PC-3 (cell line): ENCODE data around the gene CFAP210. TPM values are rescaled to one million over a fixed set of nuclear protein-coding genes. Genes with fewer than 3 reads are reported as not detected.

Experiments
- ATAC-seq: fragments of 200-7000 bp; cut with Tn5 transposase; 2 replicates; pipeline ENCODE4 v1.9.1; 2020; ENCODE audit warnings: mild to moderate bottlenecking, moderate library complexity
- BruUV-seq: library from RNA; stranded (reverse); fragments of 400-500 nt; replicated peaks from 2 replicates; lab custom pipeline; 2021; lab: Mats Ljungman, UMichigan
- CTCF ChIA-PET: fragments of 300-600 bp; sonication (Branson Sonifier 250); formaldehyde crosslinking; loops from one replicate; lab custom pipeline; 2022; ENCODE audit warnings: antibody characterized with exemption; lab: Charles Lee
- POLR2A ChIA-PET: fragments of 300-600 bp; sonication (Branson Sonifier 250); formaldehyde crosslinking; loops from one replicate; lab custom pipeline; 2022; ENCODE audit warnings: antibody characterized with exemption; ENCODE audit not compliant: unreplicated experiment; lab: Charles Lee
- DNase-seq: peaks from one replicate; pipeline ENCODE4 v3.0.0-alpha.2; 2015
- H2AFZ ChIP-seq: fragments of 300-600 bp; sonication (generic); 2 replicates; pipeline ENCODE4 v1.6.0; 2016; ENCODE audit warnings: antibody characterized with exemption, low read length
- H3F3A ChIP-seq: fragments of 300-600 bp; sonication (generic); one replicate; pipeline ENCODE4 v1.6.0; 2017; ENCODE audit warnings: antibody characterized with exemption, low read length, control low read depth, mild to moderate bottlenecking; ENCODE audit not compliant: unreplicated experiment
- H3K27ac ChIP-seq: fragments of 300-600 bp; sonication (generic); 2 replicates; pipeline ENCODE4 v1.5.1; 2016; ENCODE audit warnings: mild to moderate bottlenecking, low read length
- H3K27me3 ChIP-seq: fragments of 300-600 bp; sonication (generic); 2 replicates; pipeline ENCODE4 v1.6.1; 2016; ENCODE audit warnings: low read length, mixed read lengths
- H3K36me3 ChIP-seq: fragments of 300-600 bp; sonication (generic); 2 replicates; pipeline ENCODE4 v1.6.1; 2016; ENCODE audit warnings: low read depth, mixed run types, low read length, mixed read lengths
- H3K4me1 ChIP-seq: fragments of 300-600 bp; sonication (generic); 2 replicates; pipeline ENCODE4 v1.5.1; 2016; ENCODE audit warnings: low read length; ENCODE audit not compliant: insufficient read depth
- H3K4me2 ChIP-seq: fragments of 300-600 bp; sonication (generic); 2 replicates; pipeline ENCODE4 v1.6.0; 2016; ENCODE audit warnings: low read length
- H3K4me3 ChIP-seq: fragments of 300-600 bp; sonication (generic); 2 replicates; pipeline ENCODE4 v1.5.1; 2016; ENCODE audit warnings: mild to moderate bottlenecking, low read length, mixed read lengths
- H3K79me2 ChIP-seq: fragments of 300-600 bp; sonication (generic); 2 replicates; pipeline ENCODE4 v1.6.1; 2017; ENCODE audit warnings: low read length, mixed read lengths
- H3K9ac ChIP-seq: fragments of 300-600 bp; sonication (generic); 2 replicates; pipeline ENCODE4 v1.6.0; 2016; ENCODE audit warnings: mild to moderate bottlenecking, low read length
- H3K9me2 ChIP-seq: fragments of 300-600 bp; sonication (generic); replicated peaks from 2 replicates; pipeline ENCODE4 v1.6.1; 2016; ENCODE audit warnings: mixed run types, low read length, mixed read lengths
- H3K9me3 ChIP-seq: fragments of 300-600 bp; sonication (generic); 2 replicates; pipeline ENCODE4 v1.6.1; 2016; ENCODE audit warnings: low read length, mixed read lengths
- H4K20me1 ChIP-seq: fragments of 300-600 bp; sonication (generic); 2 replicates; pipeline ENCODE4 v1.6.1; 2016; ENCODE audit warnings: low read length, mixed read lengths
- CTCF ChIP-seq: fragments of 300-600 bp; sonication (generic); conservative IDR thresholded peaks from 2 replicates; pipeline ENCODE4 v1.5.1; 2017; ENCODE audit warnings: antibody characterized with exemption, low read depth, mild to moderate bottlenecking, low read length
- EZH2 ChIP-seq: fragments of 300-600 bp; sonication (generic); IDR thresholded peaks from one replicate; pipeline ENCODE4 v1.6.1; 2017; ENCODE audit warnings: antibody characterized with exemption, mild to moderate bottlenecking, low read length; ENCODE audit not compliant: unreplicated experiment
- EZH2phosphoT487 ChIP-seq: fragments of 300-600 bp; sonication (generic); IDR thresholded peaks from 2 replicates; pipeline ENCODE4 v1.6.1; 2018; ENCODE audit warnings: mild to moderate bottlenecking, antibody characterized with exemption, low read length, borderline replicate concordance
- intact Hi-C: fragments of 100-400 bp; cut with micrococcal nuclease; formaldehyde crosslinking; loops from 2 replicates; pipeline ENCODE4 v1.9.0; 2023
- total RNA-seq: library from RNA; depleted of rRNA; stranded (reverse); fragments of >200 nt; gene quantifications from 2 replicates; pipeline ENCODE4 v1.2.3, GENCODE V29; 2014

The CFAP210 gene
- total RNA-seq, 1 experiment from 2014 or later = not detected

GRCh38 chr2:169637620-169638019 is 56.6 kb downstream of the CFAP210 start:
- POLR2A ChIA-PET = no interaction called here
- no peak overlapping the region for H3K9ac ChIP-seq
- no TSS peak for BruUV-seq
- H3K4me2 ChIP-seq = no peak overlapping the region
- H3K79me2 ChIP-seq = no peaks in the 10 kb centered on the region
- H3K4me3 ChIP-seq = no peak overlapping the region
- CTCF ChIA-PET = no interaction called here
- peaks cover 40% of the 10 kb centered on the region for H3K36me3 ChIP-seq
- H4K20me1 ChIP-seq = no peaks in the 10 kb centered on the region
- no peaks in the 10 kb centered on the region for H3K27me3 ChIP-seq
- no peak overlapping the region for H2AFZ ChIP-seq
- ATAC-seq = no peak
- no peaks in the 10 kb centered on the region for H3K9me3 ChIP-seq
- TF ChIP-seq CTCF (no peak), EZH2phosphoT487 (no peak), EZH2 (no peak)
- H3K27ac ChIP-seq = no peak overlapping the region
- no peak for DNase-seq
- intact Hi-C loops = no loop called here
- no peaks in the 10 kb centered on the region for H3K4me1 ChIP-seq
- no peaks in the 10 kb centered on the region for H3F3A ChIP-seq
- no peaks in the 10 kb centered on the region for H3K9me2 ChIP-seq

- Histone ChIP-seq H3K9me2 (no peaks in the 10 kb centered on the region), H3K36me3 (peaks cover 46% of the 10 kb centered on the region)
These were observed 57.6 kb downstream of the CFAP210 start for GRCh38 chr2:169636440-169637097.

More at GRCh38 chr2:169636440-169637097, 57.6 kb downstream of the CFAP210 start:
- Histone ChIP-seq H2AFZ (no peak overlapping the region), H3K27ac (no peak overlapping the region), H3K79me2 (no peaks in the 10 kb centered on the region), H3K27me3 (no peaks in the 10 kb centered on the region), H3K9me3 (no peaks in the 10 kb centered on the region), H3K4me3 (no peak overlapping the region), H3K4me1 (no peaks in the 10 kb centered on the region), H3K4me2 (no peak overlapping the region), H4K20me1 (no peaks in the 10 kb centered on the region), H3F3A (no peaks in the 10 kb centered on the region), H3K9ac (no peak overlapping the region)
- BruUV-seq = TSS peak; percentile 88
- no peak for TF ChIP-seq EZH2phosphoT487
- no peak for TF ChIP-seq EZH2
- TF ChIP-seq CTCF = no peak
- ChIA-PET CTCF (no interaction called here), POLR2A (no interaction called here)
- no peak for ATAC-seq
- intact Hi-C loops = no loop called here
- DNase-seq = no peak
